BLaER1 (cell line): ENCODE data around the gene PTCH2.

Experiments
- H3K27ac ChIP-seq: shearing (Covaris generic); formaldehyde crosslinking; 2 replicates; pipeline ENCODE4 v1.8.1; 2022
- H3K27me3 ChIP-seq: shearing (Covaris generic); formaldehyde crosslinking; 2 replicates; pipeline ENCODE4 v1.8.1; 2022
- H3K36me3 ChIP-seq: shearing (Covaris generic); formaldehyde crosslinking; 2 replicates; pipeline ENCODE4 v1.8.1; 2022
- H3K4me1 ChIP-seq: shearing (Covaris generic); formaldehyde crosslinking; 2 replicates; pipeline ENCODE4 v1.8.1; 2022
- H3K4me2 ChIP-seq: shearing (Covaris generic); formaldehyde crosslinking; 2 replicates; pipeline ENCODE4 v1.8.1; 2022
- H3K4me3 ChIP-seq: shearing (Covaris generic); formaldehyde crosslinking; 2 replicates; pipeline ENCODE4 v1.8.1; 2022
- H3K9ac ChIP-seq: shearing (Covaris generic); formaldehyde crosslinking; 2 replicates; pipeline ENCODE4 v1.8.1; 2022
- H3K9me3 ChIP-seq: shearing (Covaris generic); formaldehyde crosslinking; 2 replicates; pipeline ENCODE4 v1.8.1; 2022
- H4K20me1 ChIP-seq: shearing (Covaris generic); formaldehyde crosslinking; 2 replicates; pipeline ENCODE4 v1.8.1; 2022
- Cebpa-rat ChIP-seq: shearing (Covaris generic); IDR thresholded peaks from 2 replicates; pipeline ENCODE4 v1.8.1; 2022

Gene PTCH2

GRCh38 chr1:44790968-44791801, 51.9 kb downstream of the PTCH2 start:
- Histone ChIP-seq H3K36me3 (no peaks in the 10 kb centered on the region), H3K9ac (no peak overlapping the region), H3K9me3 (no peaks in the 10 kb centered on the region), H3K27ac (no peak overlapping the region), H3K4me2 (no peak overlapping the region), H3K4me1 (peaks cover 9% of the 10 kb centered on the region), H3K27me3 (no peaks in the 10 kb centered on the region), H3K4me3 (no peak overlapping the region), H4K20me1 (no peaks in the 10 kb centered on the region)
- TF ChIP-seq Cebpa-rat: no peak

- Histone ChIP-seq H3K9me3 (no peaks in the 10 kb centered on the region), H3K4me2 (0 out of 2 replicates have a peak within 1 kb of the TSS, but pooled peaks have one; percentile 91), H3K9ac (no peak within 1 kb of the TSS), H3K27ac (peak within 1 kb of the TSS; percentile 81; the same call in 1 of the 2 replicates), H3K36me3 (no peaks in the 10 kb centered on the region), H3K27me3 (no peaks in the 10 kb centered on the region), H3K4me3 (no peak within 1 kb of the TSS), H4K20me1 (no peaks in the 10 kb centered on the region), H3K4me1 (peaks cover 36% of the 10 kb centered on the region)
- no peak for TF ChIP-seq Cebpa-rat
Measured at GRCh38 chr1:44788120-44788860, 54.8 kb downstream of the PTCH2 start, which contains the start of gene BEST4. BEST4 (minus strand) TSS chr1:44788170; CDS start chr1:44787705, 465 bp downstream.

- Histone ChIP-seq H3K27ac (peak overlapping the region; percentile 53; the same call in 1 of the 2 replicates), H3K4me1 (peaks cover 44% of the 10 kb centered on the region), H3K27me3 (no peaks in the 10 kb centered on the region), H4K20me1 (no peaks in the 10 kb centered on the region), H3K4me3 (no peak overlapping the region), H3K36me3 (no peaks in the 10 kb centered on the region), H3K9me3 (no peaks in the 10 kb centered on the region), H3K9ac (no peak overlapping the region), H3K4me2 (no peak overlapping the region)
- TF ChIP-seq Cebpa-rat: no peak
Measured at GRCh38 chr1:44787506-44787905, 55.5 kb downstream of the PTCH2 start.

- H3K27ac ChIP-seq: peak overlapping the region; percentile 81
Measured at GRCh38 chr1:44786841-44787426, 56.1 kb downstream of the PTCH2 start.

GRCh38 chr1:44786138-44786840, 56.8 kb downstream of the PTCH2 start:
- peaks cover 11% of the 10 kb centered on the region for H3K36me3 ChIP-seq
- H3K4me1 ChIP-seq: peaks cover 49% of the 10 kb centered on the region
- peak overlapping the region; percentile 78 for H3K9ac ChIP-seq
- no peak for TF ChIP-seq Cebpa-rat
- no peaks in the 10 kb centered on the region for H3K27me3 ChIP-seq
- no peaks in the 10 kb centered on the region for H3K9me3 ChIP-seq
- peak overlapping the region; percentile 64 for H3K4me3 ChIP-seq
- peak overlapping the region; percentile 91 for H3K4me2 ChIP-seq
- H3K27ac ChIP-seq: peak overlapping the region; percentile 81
- H4K20me1 ChIP-seq: no peaks in the 10 kb centered on the region

More at GRCh38 chr1:44786841-44787426, 56.1 kb downstream of the PTCH2 start:
- H3K36me3 ChIP-seq: peaks cover 5% of the 10 kb centered on the region
- H3K4me2 ChIP-seq: peak overlapping the region; percentile 91
- H3K9me3 ChIP-seq: no peaks in the 10 kb centered on the region
- H3K4me1 ChIP-seq: peaks cover 49% of the 10 kb centered on the region
- H3K9ac ChIP-seq: peak overlapping the region; percentile 78; the same call in 1 of the 2 replicates
- no peaks in the 10 kb centered on the region for H4K20me1 ChIP-seq
- H3K4me3 ChIP-seq: no peak overlapping the region
- H3K27me3 ChIP-seq: no peaks in the 10 kb centered on the region
- no peak for TF ChIP-seq Cebpa-rat

- Histone ChIP-seq H3K4me3 (peak overlapping the region; percentile 64), H3K27ac (peak overlapping the region; percentile 81), H4K20me1 (peaks cover 2% of the 10 kb centered on the region), H3K27me3 (no peaks in the 10 kb centered on the region), H3K9ac (peak overlapping the region; percentile 78), H3K36me3 (peaks cover 18% of the 10 kb centered on the region), H3K9me3 (no peaks in the 10 kb centered on the region), H3K4me1 (peaks cover 49% of the 10 kb centered on the region), H3K4me2 (peak overlapping the region; percentile 91)
- TF ChIP-seq Cebpa-rat: no peak
Measured at GRCh38 chr1:44785501-44786137, 57.4 kb downstream of the PTCH2 start.

- H3K4me2 ChIP-seq: peak overlapping the region; percentile 91
- peak overlapping the region; percentile 78 for H3K9ac ChIP-seq
- peak overlapping the region; percentile 64 for H3K4me3 ChIP-seq
- no peaks in the 10 kb centered on the region for H3K27me3 ChIP-seq
- H3K27ac ChIP-seq: peak overlapping the region; percentile 81
- H3K4me1 ChIP-seq: peaks cover 49% of the 10 kb centered on the region
- peaks cover 8% of the 10 kb centered on the region for H4K20me1 ChIP-seq
- H3K36me3 ChIP-seq: peaks cover 24% of the 10 kb centered on the region
- TF ChIP-seq Cebpa-rat: no peak
- no peaks in the 10 kb centered on the region for H3K9me3 ChIP-seq
Measured at GRCh38 chr1:44785029-44785380, 58.0 kb downstream of the PTCH2 start.

- Histone ChIP-seq H3K36me3 (peaks cover 31% of the 10 kb centered on the region), H3K27ac (peak overlapping the region; percentile 81), H3K4me3 (peak overlapping the region; percentile 64), H3K9ac (peak overlapping the region; percentile 78), H3K9me3 (no peaks in the 10 kb centered on the region), H3K4me1 (peaks cover 49% of the 10 kb centered on the region), H3K4me2 (peak overlapping the region; percentile 91), H4K20me1 (peaks cover 15% of the 10 kb centered on the region), H3K27me3 (no peaks in the 10 kb centered on the region)
- no peak for TF ChIP-seq Cebpa-rat
Measured at GRCh38 chr1:44784094-44785028, 58.7 kb downstream of the PTCH2 start.
